H9 (cell line): Measurements from ENCODE around the gene CHI3L2. TPM values are rescaled to one million over a fixed set of nuclear protein-coding genes. Genes with fewer than 3 reads are reported as not detected.

ENCODE experiments used
- DNase-seq: peaks from one replicate; pipeline ENCODE4 v3.0.0-alpha.2; 2017
- H2AFZ ChIP-seq: one replicate; pipeline ENCODE4 v1.6.1; 2013; ENCODE audit warnings: mild to moderate bottlenecking, low read length, control low read depth, moderate library complexity
- H2AK5ac ChIP-seq: 2 replicates; pipeline ENCODE4 v1.6.1; 2013; ENCODE audit warnings: low read length, control low read depth, mixed read lengths; ENCODE audit not compliant: insufficient read length
- H2BK120ac ChIP-seq: one replicate; pipeline ENCODE4 v1.6.1; 2013; ENCODE audit warnings: low read depth, mild to moderate bottlenecking, low read length, control low read depth, inconsistent platforms; ENCODE audit not compliant: poor library complexity, severe bottlenecking
- H2BK12ac ChIP-seq: 2 replicates; pipeline ENCODE4 v1.6.1; 2013; ENCODE audit warnings: low read length, control low read depth, mixed read lengths, low read depth; ENCODE audit not compliant: insufficient read length
- H2BK15ac ChIP-seq: 2 replicates; pipeline ENCODE4 v1.6.1; 2013; ENCODE audit warnings: low read depth, low read length, control low read depth
- H2BK20ac ChIP-seq: one replicate; pipeline ENCODE4 v1.6.1; 2013; ENCODE audit warnings: low read depth, mild to moderate bottlenecking, low read length, control low read depth, inconsistent platforms; ENCODE audit not compliant: poor library complexity, severe bottlenecking
- H2BK5ac ChIP-seq: 2 replicates; pipeline ENCODE4 v1.6.1; 2013; ENCODE audit warnings: low read length, control low read depth, mixed read lengths; ENCODE audit not compliant: insufficient read length
- H3K14ac ChIP-seq: 2 replicates; pipeline ENCODE4 v1.6.1; 2013; ENCODE audit warnings: low read length, control low read depth; ENCODE audit not compliant: insufficient read depth
- H3K18ac ChIP-seq: 2 replicates; pipeline ENCODE4 v1.6.1; 2013; ENCODE audit warnings: low read depth, mild to moderate bottlenecking, mixed read lengths, low read length, control low read depth; ENCODE audit not compliant: insufficient read length
- H3K23ac ChIP-seq: 2 replicates; pipeline ENCODE4 v1.6.1; 2013; ENCODE audit warnings: low read length, control low read depth, mixed read lengths, low read depth; ENCODE audit not compliant: insufficient read length
- H3K23me2 ChIP-seq: 2 replicates; pipeline ENCODE4 v1.6.1; 2013; ENCODE audit warnings: low read depth, mild to moderate bottlenecking, mixed read lengths, low read length, control low read depth; ENCODE audit not compliant: insufficient read length, poor library complexity, severe bottlenecking
- H3K27ac ChIP-seq: 2 replicates; pipeline ENCODE4 v1.5.1; 2013; ENCODE audit warnings: low read length, control low read depth, mixed read lengths, low read depth; ENCODE audit not compliant: insufficient read length
- H3K27me3 ChIP-seq: 2 replicates; pipeline ENCODE4 v1.6.1; 2013; ENCODE audit warnings: low read length, control low read depth, inconsistent platforms; ENCODE audit not compliant: insufficient read depth
- H3K4ac ChIP-seq: 2 replicates; pipeline ENCODE4 v1.6.1; 2013; ENCODE audit warnings: low read depth, mild to moderate bottlenecking, control low read depth, inconsistent platforms, low read length, moderate library complexity
- H3K4me1 ChIP-seq: 2 replicates; pipeline ENCODE4 v1.6.1; 2013; ENCODE audit warnings: low read length, control low read depth, inconsistent platforms; ENCODE audit not compliant: insufficient read depth
- H3K4me2 ChIP-seq: 2 replicates; pipeline ENCODE4 v1.6.1; 2013; ENCODE audit warnings: low read length, control low read depth, mixed read lengths; ENCODE audit not compliant: insufficient read length, insufficient read depth
- H3K56ac ChIP-seq: 2 replicates; pipeline ENCODE4 v1.6.1; 2013; ENCODE audit warnings: low read depth, mild to moderate bottlenecking, mixed read lengths, low read length, control low read depth; ENCODE audit not compliant: insufficient read length
- H3K79me1 ChIP-seq: 2 replicates; pipeline ENCODE4 v1.6.1; 2013; ENCODE audit warnings: low read depth, mild to moderate bottlenecking, moderate library complexity, low read length, control low read depth, inconsistent platforms; ENCODE audit not compliant: insufficient read depth, poor library complexity, severe bottlenecking
- H3K79me2 ChIP-seq: 2 replicates; pipeline ENCODE4 v1.6.1; 2013; ENCODE audit warnings: low read length, control low read depth, inconsistent platforms; ENCODE audit not compliant: insufficient read depth
- H3K9ac ChIP-seq: 2 replicates; pipeline ENCODE4 v1.6.1; 2013; ENCODE audit warnings: low read length, control low read depth, mixed read lengths; ENCODE audit not compliant: insufficient read length; ENCODE audit errors: extremely low read depth
- H3K9me3 ChIP-seq: one replicate; pipeline ENCODE4 v1.6.1; 2013; ENCODE audit warnings: low read depth, low read length, inconsistent platforms; ENCODE audit not compliant: control insufficient read depth
- H3T11ph ChIP-seq: one replicate; pipeline ENCODE4 v1.6.1; 2013; ENCODE audit warnings: mild to moderate bottlenecking, low read length, control low read depth, inconsistent platforms
- H4K20me1 ChIP-seq: one replicate; pipeline ENCODE4 v1.6.1; 2013; ENCODE audit not compliant: control insufficient read depth, insufficient read length, insufficient read depth
- H4K5ac ChIP-seq: 2 replicates; pipeline ENCODE4 v1.6.1; 2013; ENCODE audit warnings: low read depth, mild to moderate bottlenecking, mixed read lengths, low read length, control low read depth; ENCODE audit not compliant: insufficient read length
- H4K8ac ChIP-seq: replicated peaks from 2 replicates; pipeline ENCODE4 v1.6.1; 2013; ENCODE audit warnings: low read length, control low read depth, mixed read lengths, low read depth; ENCODE audit not compliant: insufficient read length
- H4K91ac ChIP-seq: 2 replicates; pipeline ENCODE4 v1.6.1; 2013; ENCODE audit warnings: low read depth, mild to moderate bottlenecking, moderate library complexity, mixed read lengths, low read length, control low read depth; ENCODE audit not compliant: insufficient read length
- H3K27ac Mint-ChIP-seq, 3 experiments: 2 replicates in 2 of 3; 3 replicates in 1 of 3; pipeline ENCODE4 v1.8.0; 2020 to 2021; ENCODE audit warnings: mixed read lengths in 3 of 3, mild to moderate bottlenecking in 1 of 3, moderate library complexity in 1 of 3
- H3K27me3 Mint-ChIP-seq: 2 replicates; pipeline ENCODE4 v1.8.0; 2021; ENCODE audit warnings: low read depth, mild to moderate bottlenecking, moderate library complexity, mixed read lengths
- H3K36me3 Mint-ChIP-seq, 3 experiments: 2 replicates in 2 of 3; 3 replicates in 1 of 3; pipeline ENCODE4 v1.8.0; 2020 to 2021; ENCODE audit warnings: low read depth in 3 of 3, mixed read lengths in 3 of 3; ENCODE audit not compliant: insufficient read depth in 1 of 3
- H3K4me1 Mint-ChIP-seq, 2 experiments: 2 replicates each; pipeline ENCODE4 v1.8.0; 2020; ENCODE audit warnings: mixed read lengths in 2 of 2
- H3K4me3 Mint-ChIP-seq, 2 experiments: 2 replicates in 1 of 2; 3 replicates in 1 of 2; pipeline ENCODE4 v1.8.0; 2020 to 2021; ENCODE audit warnings: mild to moderate bottlenecking in 2 of 2, mixed read lengths in 2 of 2, moderate library complexity in 1 of 2
- H3K9me3 Mint-ChIP-seq, 2 experiments: 2 replicates in 1 of 2; 3 replicates in 1 of 2; pipeline ENCODE4 v1.8.0; 2020; ENCODE audit warnings: mild to moderate bottlenecking in 2 of 2, mixed read lengths in 2 of 2, moderate library complexity in 1 of 2
- WGBS: extraction: QIAGEN DNeasy Blood & Tissue Kit; methylation state at CpG from one replicate; pipeline ENCODE4 v1.1.7; 2013; ENCODE audit warnings: missing lambda C conversion rate, low lambda C conversion rate, mixed read lengths; ENCODE audit not compliant: insufficient read length; ENCODE audit errors: extremely low coverage; 5-methylcytosine and 5-hydroxymethylcytosine counted together
- total RNA-seq: library from RNA; stranded (reverse); gene quantifications from 2 replicates; pipeline ENCODE4 v1.2.1, GENCODE V29; 2021
- TF ChIP-seq, protein P1 (sequence below): fragments of 200-600 bp; sonication (generic); conservative IDR thresholded peaks from 3 replicates; pipeline ENCODE4 v1.8.0; 2021; ENCODE audit warnings: antibody characterized with exemption, mild to moderate bottlenecking

The CHI3L2 gene
- total RNA-seq, 1 experiment from 2014 or later, result not detected

DNA sequence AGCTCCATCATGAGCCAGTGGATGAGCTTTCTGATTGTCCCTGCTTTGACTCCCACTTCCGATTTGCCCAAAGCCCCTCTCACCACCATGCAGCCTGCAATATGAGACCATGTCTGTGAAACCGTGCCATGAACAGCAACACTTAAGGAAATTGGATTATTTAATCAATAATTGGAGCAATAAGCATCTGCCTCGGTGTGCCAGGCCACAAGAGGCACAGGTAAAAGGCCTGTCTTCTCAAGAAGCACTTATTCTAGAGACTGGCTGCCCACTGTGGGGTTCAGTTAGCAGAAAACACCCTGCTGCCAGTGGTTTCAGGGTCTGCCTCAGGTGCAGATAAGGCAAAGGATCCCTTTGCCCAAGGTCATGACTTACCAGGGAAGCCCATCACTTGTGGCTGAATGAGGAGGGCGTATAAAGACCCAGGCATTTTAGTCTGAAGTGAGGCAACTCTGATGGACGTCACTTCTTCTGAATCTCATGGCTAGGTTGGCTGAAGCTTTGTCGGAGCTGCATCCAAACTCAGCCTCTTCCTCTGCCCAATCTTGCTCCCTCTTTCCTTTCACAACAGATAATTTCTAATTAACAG lies 7.1 kb upstream of the CHI3L2 start:
- Mint-ChIP-seq H3K4me3 (no peak overlapping the region), H3K36me3 (no peaks in the 10 kb centered on the region; a peak in 1 of 7 replicates), H3K27ac (peak overlapping the region in 2 of 3 experiments; percentile 14 to 80; a peak in 3 of 7 replicates), H3K27me3 (no peaks in the 10 kb centered on the region), H3K4me1 (peaks cover 47 to 53% of the 10 kb centered on the region in 2 experiments), H3K9me3 (no peaks in the 10 kb centered on the region; a peak in 1 of 5 replicates)
- no peak overlapping the region for H3K4me2 ChIP-seq
- H3K79me2 ChIP-seq, result no peaks in the 10 kb centered on the region
- no peak overlapping the region for H3K23ac ChIP-seq
- H3K27me3 ChIP-seq, result no peaks in the 10 kb centered on the region
- no peak overlapping the region for H2BK15ac ChIP-seq
- H4K5ac ChIP-seq, result no peak overlapping the region
- H2BK12ac ChIP-seq, result no peak overlapping the region
- H3K56ac ChIP-seq, result no peak overlapping the region
- H3K23me2 ChIP-seq, result no peaks in the 10 kb centered on the region
- no peak overlapping the region for H2BK20ac ChIP-seq
- H3K9ac ChIP-seq, result no peak overlapping the region
- peaks cover 7% of the 10 kb centered on the region; the same call in 1 of the 2 replicates for H3K4me1 ChIP-seq
- H2AK5ac ChIP-seq, result no peak overlapping the region
- no peaks in the 10 kb centered on the region for H3K79me1 ChIP-seq
- no peak overlapping the region for H2BK5ac ChIP-seq
- no peaks in the 10 kb centered on the region for H3K9me3 ChIP-seq
- TF ChIP-seq, protein P1, sequence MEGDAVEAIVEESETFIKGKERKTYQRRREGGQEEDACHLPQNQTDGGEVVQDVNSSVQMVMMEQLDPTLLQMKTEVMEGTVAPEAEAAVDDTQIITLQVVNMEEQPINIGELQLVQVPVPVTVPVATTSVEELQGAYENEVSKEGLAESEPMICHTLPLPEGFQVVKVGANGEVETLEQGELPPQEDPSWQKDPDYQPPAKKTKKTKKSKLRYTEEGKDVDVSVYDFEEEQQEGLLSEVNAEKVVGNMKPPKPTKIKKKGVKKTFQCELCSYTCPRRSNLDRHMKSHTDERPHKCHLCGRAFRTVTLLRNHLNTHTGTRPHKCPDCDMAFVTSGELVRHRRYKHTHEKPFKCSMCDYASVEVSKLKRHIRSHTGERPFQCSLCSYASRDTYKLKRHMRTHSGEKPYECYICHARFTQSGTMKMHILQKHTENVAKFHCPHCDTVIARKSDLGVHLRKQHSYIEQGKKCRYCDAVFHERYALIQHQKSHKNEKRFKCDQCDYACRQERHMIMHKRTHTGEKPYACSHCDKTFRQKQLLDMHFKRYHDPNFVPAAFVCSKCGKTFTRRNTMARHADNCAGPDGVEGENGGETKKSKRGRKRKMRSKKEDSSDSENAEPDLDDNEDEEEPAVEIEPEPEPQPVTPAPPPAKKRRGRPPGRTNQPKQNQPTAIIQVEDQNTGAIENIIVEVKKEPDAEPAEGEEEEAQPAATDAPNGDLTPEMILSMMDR, result no peak
- no peak overlapping the region for H3K14ac ChIP-seq
- no peak overlapping the region for H4K8ac ChIP-seq
- no CpG with 5 or more reads among the region's 6 CpGs for WGBS
- no peak overlapping the region for H3K4ac ChIP-seq
- no peak overlapping the region for H2AFZ ChIP-seq
- H3T11ph ChIP-seq, result no peak overlapping the region
- H3K18ac ChIP-seq, result no peak overlapping the region
- H4K91ac ChIP-seq, result no peak overlapping the region
- H3K27ac ChIP-seq, result no peak overlapping the region
- no peak for DNase-seq
- no peaks in the 10 kb centered on the region for H4K20me1 ChIP-seq
- no peak overlapping the region for H2BK120ac ChIP-seq
